HG03378 (cell line): ENCODE data around the gene NKX2-2.

Experiments
- ATAC-seq: cut with Tn5 transposase; IDR thresholded peaks from one replicate; pipeline ENCODE4 v1.9.1; 2021; ENCODE audit warnings: mild to moderate bottlenecking, moderate library complexity; ENCODE audit not compliant: unreplicated experiment

The NKX2-2 gene

DNA sequence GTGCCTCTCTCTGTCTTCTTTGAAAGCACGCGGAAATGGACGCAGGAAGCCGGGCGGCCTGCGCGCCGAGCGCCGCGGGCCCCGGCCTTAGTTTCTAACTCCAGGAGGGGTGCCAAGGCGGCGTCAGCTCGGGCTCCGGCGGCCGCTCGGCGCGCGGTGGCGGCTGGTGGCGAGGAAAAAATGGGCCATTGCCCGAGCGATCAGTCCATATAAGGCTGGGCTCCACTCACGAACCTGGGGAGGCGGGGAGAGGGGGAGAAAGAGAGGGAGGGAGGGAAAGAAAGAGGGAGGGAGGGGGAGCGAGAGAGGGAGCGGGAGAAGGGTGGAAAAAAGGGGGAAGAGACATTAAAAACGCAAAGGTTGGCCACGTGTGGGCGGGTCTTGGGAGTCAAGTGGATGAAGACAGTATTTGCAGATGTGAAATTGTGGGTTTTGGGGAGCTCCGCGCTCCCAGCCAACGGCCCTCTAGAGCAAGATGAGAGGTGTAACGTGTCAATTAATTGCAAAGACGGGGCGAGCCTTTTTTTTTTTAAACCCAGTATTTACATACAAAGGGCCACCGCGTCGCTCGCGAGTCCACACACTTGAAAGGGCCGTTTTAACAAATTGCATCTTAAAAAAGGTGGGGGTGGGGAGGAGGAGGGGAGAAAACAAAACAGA lies at the start of gene NKX2-2:
Gene NKX2-2 (minus strand): TSS at position 184 of the 660 bp plus-strand sequence. CDS start 395 bp downstream, outside the sequence.
- ATAC-seq, result no peak

DNA sequence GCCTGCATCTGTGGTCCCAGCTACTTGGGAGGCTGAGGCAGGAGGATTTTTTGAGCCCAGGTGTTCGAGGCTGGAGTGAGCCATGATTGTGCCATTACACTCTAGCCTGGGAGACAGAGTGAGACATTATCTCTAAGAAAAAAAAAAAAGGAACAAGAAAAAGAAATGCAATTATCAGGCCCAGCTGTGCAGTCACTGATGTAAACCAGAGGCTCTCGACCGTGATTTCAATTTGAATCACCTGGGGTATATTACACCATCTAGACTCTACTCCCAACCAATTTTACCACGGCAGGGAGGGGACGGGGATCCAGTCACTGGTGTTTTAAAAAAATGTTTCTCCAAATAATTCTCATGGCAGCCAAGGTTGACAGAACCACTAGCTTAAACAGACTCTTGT lies 48.8 kb upstream of the NKX2-2 start:
- no peak for ATAC-seq

DNA sequence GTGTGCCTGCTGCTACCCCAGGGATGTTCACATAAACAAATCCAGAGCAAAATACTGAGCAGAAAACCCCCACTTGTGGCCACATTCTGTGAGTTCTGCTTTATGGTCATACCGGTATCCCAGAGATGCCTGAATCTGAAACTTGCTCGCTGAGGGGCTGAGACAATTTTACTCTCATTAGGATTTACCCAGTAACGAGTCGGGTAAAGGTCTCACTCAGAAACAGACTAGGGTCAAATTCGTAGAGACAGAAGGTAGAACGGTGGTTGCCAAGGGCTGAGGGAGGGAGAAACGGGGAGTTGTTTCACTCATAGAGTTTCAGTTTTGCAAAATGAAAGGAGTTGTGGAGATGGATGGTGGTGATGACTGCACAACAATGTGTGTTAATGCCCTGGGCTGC lies 45.4 kb upstream of the NKX2-2 start:
- ATAC-seq, result peak; percentile 55

DNA sequence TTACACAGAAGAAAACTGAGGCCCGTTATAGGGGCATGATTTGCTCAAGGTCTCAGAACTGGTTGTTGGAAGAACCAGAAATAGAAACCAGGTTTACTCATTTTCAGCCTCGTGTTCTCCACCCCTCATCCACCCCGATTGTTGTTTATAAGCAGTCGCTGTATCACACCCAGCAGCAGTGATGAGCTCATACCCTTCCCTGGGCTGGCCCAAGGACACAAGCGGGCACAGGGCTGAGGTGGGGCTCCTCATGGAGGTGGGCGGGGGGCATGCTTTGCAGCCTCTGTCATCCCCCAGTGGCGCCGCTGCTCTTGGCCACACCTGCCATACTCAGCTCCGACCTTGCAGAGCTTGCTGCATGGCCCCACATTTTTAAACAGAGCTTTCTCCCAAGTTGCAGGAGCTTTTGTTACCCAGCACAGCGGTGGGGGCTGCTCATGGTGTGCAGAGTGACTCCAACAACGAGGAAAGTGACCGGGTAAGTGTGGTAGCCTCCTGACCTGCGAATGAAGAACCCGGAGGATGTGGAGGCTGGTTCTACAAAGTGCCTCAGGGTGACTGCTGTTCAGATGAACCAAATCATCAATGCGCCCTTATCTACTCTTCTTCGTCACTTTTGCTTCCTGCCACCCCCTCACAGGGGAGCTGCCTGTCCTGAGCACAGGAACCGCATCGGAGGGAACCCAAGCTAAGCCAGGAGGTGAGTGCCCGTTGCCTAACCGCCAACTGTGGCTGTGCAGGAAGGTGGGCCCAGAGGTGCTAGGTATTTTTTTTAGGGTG lies 43.6 kb upstream of the NKX2-2 start:
- no peak for ATAC-seq

DNA sequence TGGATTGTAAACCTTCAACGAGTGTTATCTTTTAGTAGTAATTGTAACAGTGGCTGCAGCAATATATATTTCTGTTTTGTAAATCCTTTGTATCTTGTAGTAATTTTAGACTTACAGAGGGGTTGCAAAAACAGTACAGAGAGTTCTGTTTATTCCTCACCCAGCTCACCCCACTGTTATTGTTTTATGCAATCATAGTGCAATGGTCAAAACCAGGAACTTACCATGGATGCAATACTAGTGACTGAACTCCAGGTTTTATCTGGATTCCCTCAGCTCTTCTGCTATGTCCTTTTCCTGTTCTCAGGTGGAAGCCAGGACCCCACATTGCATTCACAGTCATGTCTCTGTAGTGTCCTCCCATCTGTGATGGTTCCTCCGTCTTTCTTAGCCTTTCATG lies 42.5 kb upstream of the NKX2-2 start:
- no peak for ATAC-seq

DNA sequence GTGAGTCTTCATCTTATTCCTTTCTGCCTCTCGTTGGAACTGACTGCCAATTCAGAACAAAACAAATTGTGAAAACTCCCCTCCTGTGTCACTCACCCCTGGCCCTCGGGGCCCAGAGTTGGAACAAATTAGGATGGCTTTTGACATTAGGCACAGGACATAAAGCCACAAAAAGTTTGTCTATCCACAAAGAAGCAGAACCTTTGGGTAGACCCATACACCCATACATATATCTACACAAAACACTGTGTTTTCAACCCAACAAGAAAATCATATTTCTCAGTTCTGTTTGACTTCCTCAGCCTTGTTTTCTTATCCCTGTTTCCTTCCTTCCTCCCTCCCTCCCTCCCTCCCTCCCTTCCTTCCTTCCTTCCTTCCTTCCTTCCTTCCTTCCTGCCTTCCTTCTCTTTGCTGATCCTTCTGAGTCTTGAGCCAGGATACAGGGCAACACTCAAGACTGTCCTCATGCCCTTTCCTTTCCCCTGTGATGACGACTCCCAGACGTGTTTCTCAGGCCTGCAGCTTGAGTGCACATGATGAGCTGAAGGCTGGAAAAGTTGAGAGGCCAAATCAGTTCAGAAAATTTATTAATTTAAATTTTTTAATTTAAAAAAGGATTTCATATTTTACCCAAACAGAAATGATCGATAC lies 41.7 kb upstream of the NKX2-2 start:
- no peak for ATAC-seq

DNA sequence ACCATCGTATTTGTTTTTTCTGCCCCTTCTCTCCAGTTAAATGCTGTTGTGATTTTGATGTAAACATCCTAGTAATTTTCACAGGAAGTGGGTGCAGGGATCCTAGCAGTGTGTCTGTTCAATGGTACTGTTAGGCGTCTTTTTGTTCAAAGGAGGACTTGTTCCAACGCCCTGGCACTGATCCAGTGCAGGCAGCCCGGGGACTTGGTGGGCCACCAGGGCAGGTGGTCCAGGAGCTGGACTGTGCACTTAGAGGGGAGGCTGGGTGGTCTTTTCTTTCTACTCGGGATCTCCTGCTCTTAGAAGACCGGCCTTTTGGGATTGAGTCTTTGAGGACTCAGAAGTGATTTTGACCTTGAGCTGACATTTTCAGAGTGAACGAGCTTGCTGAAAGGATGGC lies 41.1 kb upstream of the NKX2-2 start:
- no peak for ATAC-seq

DNA sequence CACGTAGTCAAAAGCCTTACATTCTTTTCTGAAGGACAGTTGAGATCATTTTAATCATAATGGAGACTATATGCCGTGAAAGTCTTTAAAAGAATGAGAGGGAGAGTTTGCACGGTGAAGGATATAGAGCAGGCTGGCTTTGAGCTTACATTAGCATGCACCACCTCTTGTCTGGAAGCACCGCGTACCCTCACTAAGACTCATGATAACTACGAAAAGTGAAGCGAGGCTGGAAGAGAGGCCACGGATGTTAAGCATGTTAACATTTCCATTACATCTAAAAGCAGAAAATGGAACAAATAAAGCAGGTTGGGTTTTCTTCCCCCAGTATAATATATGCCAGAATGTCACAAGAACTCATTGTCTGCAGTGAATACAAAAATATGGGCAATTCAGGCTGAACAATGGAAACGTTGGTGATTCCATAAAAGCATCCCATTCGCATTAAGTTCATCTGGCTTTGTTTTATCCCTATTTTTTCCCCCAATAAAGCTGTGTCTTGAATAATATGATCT lies 40.6 kb upstream of the NKX2-2 start:
- no peak for ATAC-seq

DNA sequence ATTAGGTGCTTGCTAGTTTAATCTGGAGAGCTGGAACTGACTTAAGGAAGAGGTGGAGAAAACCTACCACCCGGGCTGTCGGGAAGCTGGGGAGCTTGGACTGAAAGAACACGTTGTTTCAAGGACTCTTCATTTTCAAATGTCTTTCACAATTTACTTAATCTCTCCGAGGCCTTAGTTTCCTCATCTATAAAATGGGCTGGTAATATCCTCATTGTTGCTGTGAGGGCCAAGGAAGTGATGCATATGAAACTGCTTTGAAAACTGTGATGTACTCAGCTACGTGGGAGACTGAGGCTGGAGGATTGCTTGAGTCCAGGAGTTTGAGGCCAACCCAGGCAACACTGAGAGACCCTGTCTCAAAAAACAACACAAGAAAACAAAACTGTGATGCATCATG lies 36.7 kb upstream of the NKX2-2 start:
- ATAC-seq, result no peak

DNA sequence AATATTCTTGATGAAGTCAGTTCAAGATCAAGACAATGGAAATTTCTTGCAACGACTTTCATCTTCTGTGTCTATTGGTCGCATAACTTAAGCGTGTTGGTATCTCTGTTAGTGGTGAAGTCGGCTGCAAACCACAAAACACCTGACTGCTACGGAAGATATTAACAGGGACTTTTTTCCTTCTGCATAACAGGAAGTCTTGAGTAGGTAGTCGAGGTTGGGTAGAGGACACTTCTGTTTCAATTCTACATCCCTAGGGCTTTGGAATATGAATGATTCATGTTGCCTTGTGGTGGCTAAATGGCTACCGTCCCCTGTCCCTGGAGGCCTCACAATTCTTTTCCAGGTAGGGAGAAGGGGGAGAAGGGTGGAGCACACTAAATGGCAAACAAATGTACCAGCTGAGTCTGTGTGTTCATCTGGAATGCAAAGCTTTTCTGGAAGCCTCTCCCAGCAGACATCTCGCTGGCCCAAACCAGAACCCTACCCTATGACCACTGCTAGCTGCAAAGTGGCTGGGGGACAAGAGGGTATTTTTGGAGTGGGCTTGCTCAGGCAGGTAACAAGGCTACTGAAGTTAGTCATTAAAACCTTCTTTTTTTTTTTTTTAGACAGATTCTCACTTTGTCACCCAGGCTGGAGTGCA lies 34.6 kb upstream of the NKX2-2 start:
- ATAC-seq, result peak; percentile 91

DNA sequence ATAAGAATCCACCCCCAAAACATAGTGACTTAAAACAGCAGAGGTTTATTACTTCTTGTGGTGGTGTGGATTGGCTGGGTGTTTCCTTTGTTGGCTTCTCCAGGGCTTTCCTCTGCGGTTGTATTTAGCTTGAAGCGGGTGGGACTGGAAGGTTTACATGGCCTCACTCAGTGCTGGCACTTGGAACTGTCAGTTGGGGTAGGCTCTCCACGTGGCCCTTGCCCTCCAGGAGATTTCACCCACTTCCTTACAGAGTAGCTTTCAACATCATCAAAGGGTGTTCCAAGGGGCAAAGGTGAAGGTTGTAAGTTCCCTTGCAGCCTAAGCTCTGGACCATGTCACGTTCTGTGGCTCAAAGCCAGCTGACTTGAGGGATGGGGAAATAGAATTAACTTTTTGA lies 32.5 kb upstream of the NKX2-2 start:
- ATAC-seq, result no peak

DNA sequence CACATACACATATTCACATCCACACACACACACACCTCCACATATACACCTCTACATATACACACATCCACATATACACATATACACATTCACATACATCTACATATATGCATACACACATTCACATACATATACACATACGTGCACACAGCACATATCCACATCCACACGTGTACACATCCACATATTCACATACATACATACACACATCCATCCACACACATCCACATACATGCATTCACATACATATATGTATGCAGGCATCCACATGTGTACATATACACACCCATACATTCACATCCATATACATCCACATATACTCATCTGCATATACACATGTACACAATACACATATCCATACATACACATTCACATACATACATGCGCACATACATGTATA lies 25.6 kb upstream of the NKX2-2 start:
- ATAC-seq, result no peak

DNA sequence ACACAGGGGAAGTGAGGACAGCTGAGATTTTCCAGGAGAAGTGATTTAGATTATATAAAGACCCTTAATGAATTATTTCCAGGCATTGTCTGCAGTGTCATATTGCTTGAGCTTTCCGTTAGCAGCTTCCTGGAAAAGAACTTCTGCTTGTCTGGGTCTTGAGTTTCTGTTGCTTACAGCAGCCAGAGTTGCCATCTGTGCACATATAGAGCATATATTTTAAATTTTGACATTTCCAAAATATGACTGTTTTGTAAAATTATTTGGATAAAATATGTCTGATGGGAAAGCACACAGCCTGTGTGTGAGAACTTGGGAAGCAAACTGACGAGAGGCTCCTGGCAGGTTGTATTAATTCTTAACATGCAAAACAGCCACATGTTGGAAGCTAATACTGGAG lies 21.0 kb upstream of the NKX2-2 start:
- ATAC-seq, result no peak

DNA sequence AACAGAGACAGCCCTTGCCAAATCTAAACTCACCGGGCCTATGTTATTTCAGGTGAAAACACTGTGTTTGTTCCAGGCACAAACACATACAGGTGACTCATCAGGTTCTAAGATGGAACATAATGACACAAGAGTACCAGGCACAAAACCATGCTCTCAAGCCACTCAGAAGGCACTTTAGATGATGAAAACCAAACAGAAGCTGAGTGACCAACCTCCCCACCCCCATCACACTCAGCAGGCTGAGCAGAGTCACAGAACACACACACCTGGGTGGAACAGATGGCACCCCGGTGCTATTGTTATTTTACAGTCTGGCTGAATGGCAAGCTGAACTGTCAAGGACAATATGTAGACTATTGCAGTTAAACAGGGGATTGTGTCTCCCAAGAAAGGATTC lies 20.6 kb upstream of the NKX2-2 start:
- no peak for ATAC-seq

DNA sequence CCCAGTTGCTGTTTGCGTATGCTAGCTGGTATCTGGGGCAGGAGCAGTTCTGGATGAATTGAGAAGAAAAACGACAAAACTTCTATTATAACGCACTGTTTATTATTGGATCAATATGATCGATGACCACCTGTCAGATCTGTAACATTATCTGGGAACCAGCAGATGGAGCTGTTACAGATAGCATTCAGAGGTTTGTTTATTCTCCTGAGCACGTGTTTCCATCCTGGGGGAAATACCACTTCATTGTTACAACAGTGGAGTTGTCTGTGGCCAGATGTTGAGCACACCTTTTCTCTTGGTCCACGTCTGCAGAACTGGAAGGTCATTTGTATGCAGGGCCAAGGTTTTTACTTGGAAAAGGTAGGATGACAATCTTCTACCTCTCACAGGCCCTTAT lies 16.0 kb upstream of the NKX2-2 start:
- ATAC-seq, result no peak

DNA sequence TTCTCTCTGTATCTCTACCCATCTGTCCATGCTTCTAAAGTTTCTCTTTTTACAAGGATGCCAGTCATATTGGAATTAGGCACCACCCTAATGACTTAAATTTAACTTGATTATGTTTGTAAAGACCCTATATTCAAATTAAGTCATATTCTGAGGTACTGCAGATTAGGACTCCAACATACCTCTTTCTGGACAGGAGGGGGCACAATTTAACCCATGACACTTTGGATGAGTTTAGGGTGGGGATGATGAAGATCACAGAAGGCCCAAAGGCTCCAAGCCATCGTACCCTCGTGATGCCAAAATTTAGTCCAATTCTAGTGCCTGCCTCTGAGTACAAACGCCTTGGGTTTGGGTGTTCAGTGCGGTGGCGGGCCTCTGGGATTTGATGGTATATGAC lies 15.0 kb upstream of the NKX2-2 start:
- ATAC-seq, result no peak

DNA sequence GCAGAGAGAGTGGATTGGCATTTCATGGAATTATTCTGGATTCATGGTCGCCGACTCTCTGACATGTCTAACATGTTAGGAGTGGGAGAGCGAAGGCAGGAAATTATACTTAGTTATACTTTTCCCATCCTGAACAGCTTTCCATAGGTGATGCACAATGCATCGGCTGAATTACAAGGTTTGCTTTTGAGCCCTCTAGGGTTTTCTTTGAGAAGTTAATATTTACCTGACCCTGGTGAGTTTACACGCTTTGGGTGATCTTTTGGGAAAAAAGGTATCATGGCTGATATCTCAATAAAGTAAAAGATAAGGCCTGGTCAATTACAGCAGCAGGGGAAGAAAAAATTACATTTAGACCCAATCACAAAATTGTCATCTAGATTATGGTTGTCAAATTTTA lies 14.0 kb upstream of the NKX2-2 start:
- no peak for ATAC-seq

DNA sequence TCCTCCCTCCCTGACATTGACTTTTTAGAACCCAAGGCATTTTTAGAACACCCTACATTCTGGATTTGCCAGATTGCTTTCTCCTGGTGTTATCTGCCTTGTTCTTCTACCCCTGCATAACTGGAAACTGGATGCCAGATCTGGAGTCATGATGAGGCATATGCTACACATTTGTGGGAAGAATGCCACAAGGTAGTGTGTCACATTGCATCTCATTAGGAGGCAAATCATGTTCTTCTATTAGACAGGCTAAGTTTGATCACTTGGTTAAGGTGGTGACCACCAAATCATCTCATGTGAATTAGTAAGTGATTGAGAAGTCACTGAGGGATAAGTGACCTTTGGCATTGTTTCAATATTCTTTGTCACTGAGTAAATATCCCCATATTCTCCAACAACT lies 12.9 kb upstream of the NKX2-2 start:
- ATAC-seq, result no peak

DNA sequence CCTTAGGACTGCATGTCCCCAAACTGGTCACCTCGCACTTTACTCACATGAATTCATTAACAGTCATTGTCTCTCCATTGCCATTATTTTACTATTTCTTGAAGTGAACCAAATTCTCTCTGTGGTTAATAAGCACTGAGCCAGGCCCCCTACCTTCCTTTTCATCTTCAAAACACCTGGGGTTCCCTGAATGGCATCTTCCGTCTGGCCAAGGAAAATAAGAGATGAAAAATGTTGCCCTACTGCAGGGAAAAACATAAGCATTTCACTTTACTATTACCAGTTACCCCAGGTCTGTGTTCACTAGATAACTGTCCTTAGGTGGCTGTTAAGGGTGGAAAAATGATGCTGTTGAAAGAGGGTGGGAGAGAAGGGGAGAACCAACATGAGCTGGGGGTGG lies 10.0 kb upstream of the NKX2-2 start:
- ATAC-seq, result no peak

DNA sequence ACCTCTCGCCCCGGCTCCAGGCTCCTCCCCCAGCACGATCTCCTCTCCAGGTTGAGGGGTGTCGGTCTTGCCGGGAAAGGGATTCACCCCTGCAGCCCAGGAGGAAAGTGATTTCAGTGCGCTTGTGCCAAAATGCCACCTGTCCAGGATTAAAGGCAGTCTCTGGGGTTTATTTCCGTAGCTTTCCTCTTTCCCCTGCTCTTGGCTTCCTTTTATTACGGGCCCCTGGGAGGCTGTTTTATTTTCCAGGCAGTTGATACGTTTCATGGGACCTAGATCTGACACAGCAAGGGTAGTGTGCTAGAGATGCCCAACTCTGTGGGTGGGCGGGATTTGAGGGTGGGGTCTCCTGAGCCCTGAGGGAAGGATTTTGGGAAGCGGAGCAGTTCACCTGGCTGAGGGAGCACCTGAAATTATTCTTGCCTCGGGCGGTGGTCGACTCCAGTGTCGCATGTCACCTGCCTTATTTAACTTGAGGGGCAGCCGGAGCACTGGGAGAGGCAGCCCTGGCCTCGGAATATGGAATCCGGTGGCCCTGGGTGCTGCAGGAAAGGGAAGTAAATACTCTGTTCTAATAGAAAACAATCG lies 9.5 kb upstream of the NKX2-2 start:
- no peak for ATAC-seq
